Thyroid gland (tissue), 4 donors: ENCODE data around the gene HPN.

Source experiments
- CTCF ChIP-seq, 6 experiments: fragments of 200-600 bp in 3 of 6; fragments of 450-650 bp in 3 of 6; sonication (generic) in 3 of 6; IDR thresholded peaks; one replicate each; pipeline ENCODE4 v1.5.1; 2016 to 2019; ENCODE audit warnings: antibody characterized with exemption in 6 of 6, mild to moderate bottlenecking in 2 of 6, inconsistent platforms in 1 of 6, moderate library complexity in 1 of 6
- POLR2A ChIP-seq, 2 donors: fragments of 450-650 bp; IDR thresholded peaks; one replicate each; pipeline ENCODE4 v1.6.1; 2017; ENCODE audit warnings: antibody characterized with exemption in 2 of 2, mild to moderate bottlenecking in 2 of 2, moderate library complexity in 1 of 2

- no peak for TF ChIP-seq CTCF (IDR thresholded peaks at IDR 0.05)
- no peak for TF ChIP-seq POLR2A (IDR thresholded peaks at IDR 0.05)
These were observed 66.0 kb downstream of the HPN start for GRCh38 chr19:35107545-35107944.
